HEK293 (cell line): ENCODE data around the gene TSPAN13.

Experiments used
- CTCF ChIA-PET: fragments of 350-600 bp; formaldehyde crosslinking; extraction: SDS; loops from one replicate; lab custom pipeline; 2021; ENCODE audit warnings: antibody characterized with exemption; lab: Yijun Ruan, JAX
- POLR2A ChIA-PET: fragments of 300-600 bp; formaldehyde crosslinking; extraction: SDS; loops from one replicate; lab custom pipeline; 2020; ENCODE audit warnings: antibody characterized with exemption, inconsistent platforms; lab: Yijun Ruan, JAX
- H3K27ac ChIP-seq: fragments of 200-500 bp; sonication (Bioruptor generic); 2 replicates; pipeline ENCODE4 v1.5.1; 2014; ENCODE audit warnings: low read depth, low read length, control low read depth, inconsistent platforms; ENCODE audit errors: extremely low read depth
- H3K36me3 ChIP-seq, 2 experiments: fragments of 200-500 bp in 1 of 2; sonication (Bioruptor generic) in 1 of 2; 1 replicate in 1 of 2; 2 replicates in 1 of 2; pipeline ENCODE4 v1.5.1; 2014 to 2017; ENCODE audit warnings: inconsistent platforms in 2 of 2, low read length in 2 of 2; ENCODE audit not compliant: control insufficient read depth in 2 of 2, insufficient read depth in 1 of 2
- H3K4me1 ChIP-seq: fragments of 200-500 bp; sonication (Bioruptor generic); 2 replicates; pipeline ENCODE4 v1.5.1; 2014; ENCODE audit warnings: mild to moderate bottlenecking, low read length, inconsistent platforms; ENCODE audit not compliant: control insufficient read depth, insufficient read depth
- H3K4me3 ChIP-seq: 2 replicates; pipeline ENCODE4 v1.5.1; 2011; ENCODE audit warnings: low read depth, mild to moderate bottlenecking, control low read depth, low read length, moderate library complexity
- H3K9me3 ChIP-seq: fragments of 200-500 bp; sonication (Bioruptor generic); 2 replicates; pipeline ENCODE4 v1.5.1; 2014; ENCODE audit warnings: low read depth, low read length, inconsistent platforms; ENCODE audit not compliant: control insufficient read depth, insufficient read depth
- OSR2 ChIP-seq: fragments of 450-650 bp; formaldehyde crosslinking; IDR thresholded peaks from 2 replicates; pipeline ENCODE4 v1.5.1; 2016; ENCODE audit warnings: missing biosample characterization, missing genetic modification characterization
- YY1 ChIP-seq: fragments of 450-650 bp; formaldehyde crosslinking; IDR thresholded peaks from 2 replicates; pipeline ENCODE4 v1.5.1; 2018; ENCODE audit warnings: missing biosample characterization, missing genetic modification characterization
- ZNF132 ChIP-seq: fragments of 450-650 bp; formaldehyde crosslinking; IDR thresholded peaks from 2 replicates; pipeline ENCODE4 v1.5.1; 2017; ENCODE audit warnings: missing biosample characterization, missing genetic modification characterization, borderline replicate concordance
- ZNF391 ChIP-seq: fragments of 450-650 bp; formaldehyde crosslinking; IDR thresholded peaks from 2 replicates; pipeline ENCODE4 v1.5.1; 2016; ENCODE audit warnings: low read depth, missing biosample characterization, missing genetic modification characterization, borderline replicate concordance
- ZNF585B ChIP-seq: fragments of 450-650 bp; formaldehyde crosslinking; IDR thresholded peaks from 2 replicates; pipeline ENCODE4 v1.5.1; 2016; ENCODE audit warnings: missing biosample characterization, missing genetic modification characterization
- ZNF654 ChIP-seq: fragments of 450-650 bp; formaldehyde crosslinking; IDR thresholded peaks from 2 replicates; pipeline ENCODE4 v1.5.1; 2016; ENCODE audit warnings: low read depth, missing biosample characterization, missing genetic modification characterization
- ZNF658 ChIP-seq: fragments of 450-650 bp; formaldehyde crosslinking; IDR thresholded peaks from 2 replicates; pipeline ENCODE4; 2016; ENCODE audit warnings: missing biosample characterization, missing genetic modification characterization
- ZNF670 ChIP-seq: fragments of 450-650 bp; formaldehyde crosslinking; IDR thresholded peaks from 2 replicates; pipeline ENCODE4 v1.5.1; 2016; ENCODE audit warnings: missing biosample characterization, missing genetic modification characterization, low read depth
- ZNF777 ChIP-seq: fragments of 450-650 bp; formaldehyde crosslinking; IDR thresholded peaks from 2 replicates; pipeline ENCODE4 v1.5.1; 2017; ENCODE audit warnings: missing biosample characterization, missing genetic modification characterization, borderline replicate concordance
- TF ChIP-seq, protein P1 (sequence below): fragments of 450-650 bp; formaldehyde crosslinking; IDR thresholded peaks from 2 replicates; pipeline ENCODE4 v1.5.1; 2016; ENCODE audit warnings: missing biosample characterization, missing genetic modification characterization, borderline replicate concordance
- TF ChIP-seq, protein P2 (sequence below): fragments of 450-650 bp; formaldehyde crosslinking; IDR thresholded peaks from 2 replicates; pipeline ENCODE4 v1.5.1; 2016; ENCODE audit warnings: missing biosample characterization, missing genetic modification characterization
- TF ChIP-seq, protein P3 (sequence below): fragments of 450-650 bp; formaldehyde crosslinking; IDR thresholded peaks from 2 replicates; pipeline ENCODE4 v1.5.1; 2017; ENCODE audit warnings: missing biosample characterization, missing genetic modification characterization
- TF ChIP-seq, protein P4 (sequence below): fragments of 450-650 bp; formaldehyde crosslinking; IDR thresholded peaks from 2 replicates; pipeline ENCODE4 v1.5.1; 2016; ENCODE audit warnings: missing biosample characterization, missing genetic modification characterization, borderline replicate concordance

TSPAN13 gene

DNA sequence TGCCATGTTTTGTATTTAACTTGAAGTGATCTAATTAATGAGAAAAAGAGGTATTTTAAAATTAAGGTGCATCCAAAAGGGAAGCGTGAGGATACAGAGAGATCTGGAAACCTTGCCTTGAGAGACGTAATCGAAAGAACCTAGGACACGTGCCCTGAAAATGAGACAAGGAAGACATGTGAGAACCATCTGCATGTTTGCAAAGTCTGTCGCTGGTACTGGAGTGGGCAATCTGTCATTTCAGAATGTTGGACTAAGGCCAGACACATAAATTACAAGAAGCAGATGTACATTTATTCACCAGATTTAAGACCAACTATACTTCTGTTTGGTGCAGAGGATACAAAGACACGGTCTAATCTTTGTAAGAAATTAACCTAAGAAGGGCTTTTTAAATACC lies 42.1 kb downstream of the TSPAN13 start:
- CTCF ChIA-PET, result interaction anchor here (0.6 to 1.7 kb wide), 3 partner anchors 17 to 965 kb away, joined by 3 read pairs; no protein-coding TSS in a partner anchor
- POLR2A ChIA-PET, result no interaction called here
- Histone ChIP-seq H3K4me1 (no peaks in the 10 kb centered on the region), H3K27ac (no peak overlapping the region), H3K4me3 (no peak overlapping the region), H3K9me3 (no peaks in the 10 kb centered on the region), H3K36me3 (no peaks in the 10 kb centered on the region)
- TF ChIP-seq, protein P1, sequence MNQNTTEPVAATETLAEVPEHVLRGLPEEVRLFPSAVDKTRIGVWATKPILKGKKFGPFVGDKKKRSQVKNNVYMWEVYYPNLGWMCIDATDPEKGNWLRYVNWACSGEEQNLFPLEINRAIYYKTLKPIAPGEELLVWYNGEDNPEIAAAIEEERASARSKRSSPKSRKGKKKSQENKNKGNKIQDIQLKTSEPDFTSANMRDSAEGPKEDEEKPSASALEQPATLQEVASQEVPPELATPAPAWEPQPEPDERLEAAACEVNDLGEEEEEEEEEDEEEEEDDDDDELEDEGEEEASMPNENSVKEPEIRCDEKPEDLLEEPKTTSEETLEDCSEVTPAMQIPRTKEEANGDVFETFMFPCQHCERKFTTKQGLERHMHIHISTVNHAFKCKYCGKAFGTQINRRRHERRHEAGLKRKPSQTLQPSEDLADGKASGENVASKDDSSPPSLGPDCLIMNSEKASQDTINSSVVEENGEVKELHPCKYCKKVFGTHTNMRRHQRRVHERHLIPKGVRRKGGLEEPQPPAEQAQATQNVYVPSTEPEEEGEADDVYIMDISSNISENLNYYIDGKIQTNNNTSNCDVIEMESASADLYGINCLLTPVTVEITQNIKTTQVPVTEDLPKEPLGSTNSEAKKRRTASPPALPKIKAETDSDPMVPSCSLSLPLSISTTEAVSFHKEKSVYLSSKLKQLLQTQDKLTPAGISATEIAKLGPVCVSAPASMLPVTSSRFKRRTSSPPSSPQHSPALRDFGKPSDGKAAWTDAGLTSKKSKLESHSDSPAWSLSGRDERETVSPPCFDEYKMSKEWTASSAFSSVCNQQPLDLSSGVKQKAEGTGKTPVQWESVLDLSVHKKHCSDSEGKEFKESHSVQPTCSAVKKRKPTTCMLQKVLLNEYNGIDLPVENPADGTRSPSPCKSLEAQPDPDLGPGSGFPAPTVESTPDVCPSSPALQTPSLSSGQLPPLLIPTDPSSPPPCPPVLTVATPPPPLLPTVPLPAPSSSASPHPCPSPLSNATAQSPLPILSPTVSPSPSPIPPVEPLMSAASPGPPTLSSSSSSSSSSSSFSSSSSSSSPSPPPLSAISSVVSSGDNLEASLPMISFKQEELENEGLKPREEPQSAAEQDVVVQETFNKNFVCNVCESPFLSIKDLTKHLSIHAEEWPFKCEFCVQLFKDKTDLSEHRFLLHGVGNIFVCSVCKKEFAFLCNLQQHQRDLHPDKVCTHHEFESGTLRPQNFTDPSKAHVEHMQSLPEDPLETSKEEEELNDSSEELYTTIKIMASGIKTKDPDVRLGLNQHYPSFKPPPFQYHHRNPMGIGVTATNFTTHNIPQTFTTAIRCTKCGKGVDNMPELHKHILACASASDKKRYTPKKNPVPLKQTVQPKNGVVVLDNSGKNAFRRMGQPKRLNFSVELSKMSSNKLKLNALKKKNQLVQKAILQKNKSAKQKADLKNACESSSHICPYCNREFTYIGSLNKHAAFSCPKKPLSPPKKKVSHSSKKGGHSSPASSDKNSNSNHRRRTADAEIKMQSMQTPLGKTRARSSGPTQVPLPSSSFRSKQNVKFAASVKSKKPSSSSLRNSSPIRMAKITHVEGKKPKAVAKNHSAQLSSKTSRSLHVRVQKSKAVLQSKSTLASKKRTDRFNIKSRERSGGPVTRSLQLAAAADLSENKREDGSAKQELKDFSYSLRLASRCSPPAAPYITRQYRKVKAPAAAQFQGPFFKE (tag by site-specific recombination), result no peak
- TF ChIP-seq OSR2 (tag by site-specific recombination), result no peak
- no peak for TF ChIP-seq ZNF391 (tag by site-specific recombination)

DNA sequence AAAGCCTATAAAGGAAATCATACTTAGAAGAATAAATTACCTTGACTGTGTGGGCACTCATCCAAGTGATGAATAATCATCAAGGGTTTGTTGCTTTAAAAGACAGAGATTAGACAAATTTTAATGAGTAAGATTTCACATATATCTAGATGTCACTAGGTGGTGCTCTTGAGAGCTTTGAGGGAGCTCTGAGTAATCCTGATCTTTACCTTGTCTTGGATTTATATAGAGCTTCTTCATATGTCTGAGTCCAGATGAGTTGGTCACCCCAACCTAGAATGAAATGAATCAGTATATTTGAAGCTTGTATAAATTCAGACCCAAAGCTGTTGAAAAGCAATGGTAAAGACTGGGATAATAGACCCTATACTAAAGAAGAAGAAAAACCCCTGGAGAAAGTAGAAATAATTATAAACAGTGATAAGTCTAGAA lies 47.6 kb downstream of the TSPAN13 start:
- Histone ChIP-seq H3K36me3 (no peaks in the 10 kb centered on the region), H3K4me1 (no peaks in the 10 kb centered on the region), H3K4me3 (no peak overlapping the region), H3K9me3 (no peaks in the 10 kb centered on the region), H3K27ac (no peak overlapping the region)
- CTCF ChIA-PET, result interaction anchor here (0.5 to 4.3 kb wide), 27 partner anchors 8 to 802 kb away, joined by 3 to 29 read pairs (median 4); no protein-coding TSS in a partner anchor
- POLR2A ChIA-PET, result no interaction called here
- TF ChIP-seq, protein P2, sequence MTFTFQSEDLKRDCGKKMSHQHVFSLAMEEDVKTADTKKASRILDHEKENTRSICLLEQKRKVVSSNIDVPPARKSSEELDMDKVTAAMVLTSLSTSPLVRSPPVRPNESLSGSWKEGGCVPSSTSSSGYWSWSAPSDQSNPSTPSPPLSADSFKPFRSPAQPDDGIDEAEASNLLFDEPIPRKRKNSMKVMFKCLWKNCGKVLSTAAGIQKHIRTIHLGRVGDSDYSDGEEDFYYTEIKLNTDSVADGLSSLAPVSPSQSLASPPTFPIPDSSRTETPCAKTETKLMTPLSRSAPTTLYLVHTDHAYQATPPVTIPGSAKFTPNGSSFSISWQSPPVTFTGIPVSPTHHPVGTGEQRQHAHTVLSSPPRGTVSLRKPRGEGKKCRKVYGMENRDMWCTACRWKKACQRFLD (tag by site-specific recombination), result no peak
- TF ChIP-seq ZNF654, result peak; percentile 63

GRCh38 chr7:16801579-16801978 lies 48.0 kb downstream of the TSPAN13 start:
- CTCF ChIA-PET, result interaction anchor here (0.5 to 4.3 kb wide), 30 partner anchors 8 to 802 kb away, joined by 3 to 29 read pairs (median 4); no protein-coding TSS in a partner anchor
- POLR2A ChIA-PET, result no interaction called here

More at GRCh38 chr7:16801579-16801978, 48.0 kb downstream of the TSPAN13 start:
- H3K4me3 ChIP-seq, result no peak overlapping the region
- no peaks in the 10 kb centered on the region for H3K36me3 ChIP-seq
- no peak overlapping the region for H3K27ac ChIP-seq
- no peaks in the 10 kb centered on the region for H3K4me1 ChIP-seq
- TF ChIP-seq ZNF132 (tag by site-specific recombination), result no peak
- no peak for TF ChIP-seq YY1 (tag by site-specific recombination)
- TF ChIP-seq ZNF585B (tag by site-specific recombination), result no peak
- TF ChIP-seq ZNF777 (tag by site-specific recombination), result no peak
- TF ChIP-seq ZNF658 (tag by site-specific recombination), result no peak
- TF ChIP-seq ZNF670, result no peak
- TF ChIP-seq, protein P3, sequence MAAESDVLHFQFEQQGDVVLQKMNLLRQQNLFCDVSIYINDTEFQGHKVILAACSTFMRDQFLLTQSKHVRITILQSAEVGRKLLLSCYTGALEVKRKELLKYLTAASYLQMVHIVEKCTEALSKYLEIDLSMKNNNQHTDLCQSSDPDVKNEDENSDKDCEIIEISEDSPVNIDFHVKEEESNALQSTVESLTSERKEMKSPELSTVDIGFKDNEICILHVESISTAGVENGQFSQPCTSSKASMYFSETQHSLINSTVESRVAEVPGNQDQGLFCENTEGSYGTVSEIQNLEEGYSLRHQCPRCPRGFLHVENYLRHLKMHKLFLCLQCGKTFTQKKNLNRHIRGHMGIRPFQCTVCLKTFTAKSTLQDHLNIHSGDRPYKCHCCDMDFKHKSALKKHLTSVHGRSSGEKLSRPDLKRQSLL (tag by site-specific recombination), result no peak
- TF ChIP-seq, protein P4, sequence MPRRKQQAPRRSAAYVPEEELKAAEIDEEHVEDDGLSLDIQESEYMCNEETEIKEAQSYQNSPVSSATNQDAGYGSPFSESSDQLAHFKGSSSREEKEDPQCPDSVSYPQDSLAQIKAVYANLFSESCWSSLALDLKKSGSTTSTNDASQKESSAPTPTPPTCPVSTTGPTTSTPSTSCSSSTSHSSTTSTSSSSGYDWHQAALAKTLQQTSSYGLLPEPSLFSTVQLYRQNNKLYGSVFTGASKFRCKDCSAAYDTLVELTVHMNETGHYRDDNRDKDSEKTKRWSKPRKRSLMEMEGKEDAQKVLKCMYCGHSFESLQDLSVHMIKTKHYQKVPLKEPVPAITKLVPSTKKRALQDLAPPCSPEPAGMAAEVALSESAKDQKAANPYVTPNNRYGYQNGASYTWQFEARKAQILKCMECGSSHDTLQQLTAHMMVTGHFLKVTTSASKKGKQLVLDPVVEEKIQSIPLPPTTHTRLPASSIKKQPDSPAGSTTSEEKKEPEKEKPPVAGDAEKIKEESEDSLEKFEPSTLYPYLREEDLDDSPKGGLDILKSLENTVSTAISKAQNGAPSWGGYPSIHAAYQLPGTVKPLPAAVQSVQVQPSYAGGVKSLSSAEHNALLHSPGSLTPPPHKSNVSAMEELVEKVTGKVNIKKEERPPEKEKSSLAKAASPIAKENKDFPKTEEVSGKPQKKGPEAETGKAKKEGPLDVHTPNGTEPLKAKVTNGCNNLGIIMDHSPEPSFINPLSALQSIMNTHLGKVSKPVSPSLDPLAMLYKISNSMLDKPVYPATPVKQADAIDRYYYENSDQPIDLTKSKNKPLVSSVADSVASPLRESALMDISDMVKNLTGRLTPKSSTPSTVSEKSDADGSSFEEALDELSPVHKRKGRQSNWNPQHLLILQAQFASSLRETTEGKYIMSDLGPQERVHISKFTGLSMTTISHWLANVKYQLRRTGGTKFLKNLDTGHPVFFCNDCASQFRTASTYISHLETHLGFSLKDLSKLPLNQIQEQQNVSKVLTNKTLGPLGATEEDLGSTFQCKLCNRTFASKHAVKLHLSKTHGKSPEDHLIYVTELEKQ (tag by site-specific recombination), result no peak
- H3K9me3 ChIP-seq, result no peaks in the 10 kb centered on the region
